Right kidney (tissue), 1 donor: ENCODE measurements around the gene CACNA1D.

Source experiments
- DNase-seq: peaks from one replicate; pipeline ENCODE4 v3.0.0-alpha.2; 2016

CACNA1D gene

DNA sequence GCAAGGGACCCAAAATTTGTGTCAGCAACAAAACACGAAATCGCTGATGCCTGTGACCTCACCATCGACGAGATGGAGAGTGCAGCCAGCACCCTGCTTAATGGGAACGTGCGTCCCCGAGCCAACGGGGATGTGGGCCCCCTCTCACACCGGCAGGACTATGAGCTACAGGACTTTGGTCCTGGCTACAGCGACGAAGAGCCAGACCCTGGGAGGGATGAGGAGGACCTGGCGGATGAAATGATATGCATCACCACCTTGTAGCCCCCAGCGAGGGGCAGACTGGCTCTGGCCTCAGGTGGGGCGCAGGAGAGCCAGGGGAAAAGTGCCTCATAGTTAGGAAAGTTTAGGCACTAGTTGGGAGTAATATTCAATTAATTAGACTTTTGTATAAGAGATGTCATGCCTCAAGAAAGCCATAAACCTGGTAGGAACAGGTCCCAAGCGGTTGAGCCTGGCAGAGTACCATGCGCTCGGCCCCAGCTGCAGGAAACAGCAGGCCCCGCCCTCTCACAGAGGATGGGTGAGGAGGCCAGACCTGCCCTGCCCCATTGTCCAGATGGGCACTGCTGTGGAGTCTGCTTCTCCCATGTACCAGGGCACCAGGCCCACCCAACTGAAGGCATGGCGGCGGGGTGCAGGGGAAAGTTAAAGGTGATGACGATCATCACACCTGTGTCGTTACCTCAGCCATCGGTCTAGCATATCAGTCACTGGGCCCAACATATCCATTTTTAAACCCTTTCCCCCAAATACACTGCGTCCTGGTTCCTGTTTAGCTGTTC, 316.9 kb downstream of the CACNA1D start:
- DNase-seq, result no peak

GRCh38 chr3:53812434-53812833, 318.0 kb downstream of the CACNA1D start:
- no peak for DNase-seq

DNA sequence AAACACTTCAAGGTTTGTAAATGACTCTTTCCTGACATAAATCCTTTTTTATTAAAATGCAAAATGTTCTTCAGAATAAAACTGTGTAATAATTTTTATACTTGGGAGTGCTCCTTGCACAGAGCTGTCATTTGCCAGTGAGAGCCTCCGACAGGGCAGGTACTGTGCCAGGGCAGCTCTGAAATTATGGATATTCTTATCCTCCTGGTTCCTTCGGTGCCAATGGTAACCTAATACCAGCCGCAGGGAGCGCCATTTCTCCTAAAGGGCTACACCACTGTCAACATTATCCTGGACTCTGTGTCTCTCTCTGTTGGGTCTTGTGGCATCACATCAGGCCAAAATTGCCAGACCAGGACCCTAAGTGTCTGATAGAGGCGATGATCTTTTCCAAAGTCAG, 318.8 kb downstream of the CACNA1D start:
- DNase-seq, result no peak

DNA sequence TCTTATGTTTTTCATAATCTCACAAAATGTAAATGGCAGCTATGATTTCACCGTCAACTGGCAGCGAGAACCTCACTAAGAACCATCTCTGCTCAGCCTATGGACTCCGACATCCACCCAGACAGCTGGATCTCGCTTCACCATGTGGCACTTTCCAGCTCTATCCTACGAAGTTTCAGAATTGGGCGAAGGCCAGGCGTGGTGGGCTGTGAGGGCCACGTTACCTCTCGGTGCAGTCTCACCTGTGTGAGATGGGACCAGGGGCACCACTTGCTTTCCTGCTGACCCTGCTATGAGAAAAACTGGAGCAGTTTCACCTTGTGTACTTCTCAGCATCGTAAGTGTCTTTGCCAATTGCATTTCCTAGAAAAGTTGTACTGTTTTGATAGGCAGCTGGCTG, 319.5 kb downstream of the CACNA1D start:
- DNase-seq, result no peak

DNA sequence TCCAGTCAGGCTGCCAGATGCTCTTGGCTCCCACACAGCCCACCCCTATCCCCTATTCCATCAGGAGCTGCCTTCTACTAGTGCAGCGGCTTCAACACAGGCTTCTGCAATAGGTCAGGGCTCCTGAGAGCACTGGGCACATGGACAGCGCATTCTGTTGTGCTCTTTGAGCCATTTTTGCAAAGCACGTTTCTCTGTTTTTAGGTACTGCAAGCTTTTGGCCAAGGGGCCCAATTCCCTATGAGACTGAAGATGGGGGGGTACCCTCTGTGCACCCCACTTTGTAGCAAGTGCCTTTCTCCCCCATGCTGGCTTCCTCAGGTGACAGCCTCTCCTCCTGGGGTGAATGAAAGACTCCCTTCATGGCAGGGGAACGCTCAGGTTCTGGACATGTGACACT, 320.7 kb downstream of the CACNA1D start:
- DNase-seq, result no peak

DNA sequence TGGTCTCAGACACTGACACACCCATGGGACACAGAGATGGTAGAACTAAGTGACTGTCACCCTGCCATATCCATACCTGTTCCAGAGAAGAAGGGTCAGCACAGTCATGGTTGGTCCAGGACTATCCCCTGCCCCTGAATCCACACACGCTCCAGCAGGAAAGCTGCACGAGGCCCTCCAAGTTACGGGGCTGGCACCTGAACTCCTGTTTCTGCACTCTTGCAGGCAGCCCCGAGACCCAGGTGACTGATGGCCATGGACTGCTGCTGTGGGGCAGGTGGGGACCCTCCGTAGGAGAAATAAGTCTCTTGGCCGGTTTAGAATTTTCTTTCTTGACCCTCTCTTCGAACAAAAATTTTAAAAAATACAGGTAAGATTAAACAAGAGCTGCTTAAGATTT, 321.2 kb downstream of the CACNA1D start:
- no peak for DNase-seq

- DNase-seq, result no peak
These were observed 322.0 kb downstream of the CACNA1D start for GRCh38 chr3:53816425-53816824.

DNA sequence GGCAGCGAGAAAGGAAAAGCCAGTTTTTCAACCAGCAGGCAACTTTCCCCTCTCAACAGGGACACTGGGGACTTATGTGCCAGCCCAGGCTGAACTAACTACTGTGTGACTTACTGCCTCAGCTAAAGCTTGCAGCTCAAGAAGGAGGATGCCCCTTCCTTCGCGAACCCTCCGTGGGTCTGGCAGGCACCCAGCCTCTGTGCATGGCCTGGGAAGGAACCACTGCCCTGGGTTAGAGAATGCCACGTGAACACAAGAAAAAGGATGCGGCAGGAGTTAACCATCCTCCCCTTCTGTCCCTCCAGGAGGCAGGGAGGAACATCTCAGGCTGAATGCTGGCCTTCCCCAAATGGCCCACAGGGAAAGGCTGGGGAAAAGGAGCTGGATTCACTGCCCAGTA, 322.8 kb downstream of the CACNA1D start:
- DNase-seq, result no peak

DNA sequence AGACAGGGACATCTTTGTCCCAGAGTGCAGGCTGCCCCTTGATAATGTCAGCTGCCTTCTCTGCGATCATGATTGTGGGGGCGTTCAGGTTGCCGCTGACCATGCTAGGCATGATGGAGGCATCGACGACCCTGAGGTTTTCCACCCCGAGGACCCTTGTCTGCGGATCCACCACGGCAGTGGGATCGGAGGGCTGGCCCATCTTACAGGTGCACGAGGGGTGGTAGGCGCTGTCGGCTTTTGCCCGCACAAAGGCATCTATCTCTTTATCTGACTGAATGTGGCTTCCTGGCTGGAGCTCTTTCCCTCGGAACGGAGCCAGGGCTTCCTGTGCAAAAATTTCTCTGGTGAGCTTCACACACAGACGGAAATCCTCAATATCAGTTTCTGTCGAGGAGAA, 323.4 kb downstream of the CACNA1D start:
- no peak for DNase-seq

GRCh38 chr3:53818221-53819162, 324.1 kb downstream of the CACNA1D start:
- no peak for DNase-seq

DNA sequence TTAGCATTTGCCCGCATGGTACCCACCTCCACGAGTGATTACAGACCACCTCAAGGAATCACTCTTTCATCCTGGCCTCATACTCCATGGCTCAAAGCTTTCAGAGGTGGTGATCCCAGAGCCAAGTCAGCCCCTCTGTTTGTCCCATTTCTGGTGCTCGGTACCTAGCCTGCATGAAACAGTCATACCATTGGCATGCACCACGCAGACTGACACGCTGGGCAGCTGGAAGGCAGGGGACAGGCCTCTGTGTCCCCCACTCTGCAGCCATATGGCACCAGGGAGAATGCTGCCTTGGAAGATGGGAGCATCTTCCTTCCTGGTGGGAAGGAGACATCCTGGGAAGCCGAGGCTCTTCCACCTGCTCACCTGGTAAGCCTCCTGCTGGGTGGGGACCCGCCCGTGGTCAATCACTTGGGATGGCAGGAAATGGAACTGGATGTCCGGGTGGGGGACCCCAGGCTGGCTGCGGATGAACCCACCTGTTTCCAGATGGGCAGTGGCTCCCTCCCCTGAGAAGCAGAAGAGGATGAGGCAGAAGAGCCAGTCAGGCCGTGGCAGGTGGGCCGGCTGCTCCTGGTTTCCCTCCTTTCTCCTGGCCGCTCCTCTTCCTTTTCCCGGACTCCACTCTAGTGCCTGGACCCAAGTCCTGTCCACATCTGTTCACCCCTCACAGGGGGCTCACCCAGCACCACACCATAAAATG, 324.9 kb downstream of the CACNA1D start:
- no peak for DNase-seq

- DNase-seq, result no peak
These were observed 325.7 kb downstream of the CACNA1D start for GRCh38 chr3:53820084-53820483.

- no peak for DNase-seq
These were observed 326.6 kb downstream of the CACNA1D start for GRCh38 chr3:53820756-53821580.

DNA sequence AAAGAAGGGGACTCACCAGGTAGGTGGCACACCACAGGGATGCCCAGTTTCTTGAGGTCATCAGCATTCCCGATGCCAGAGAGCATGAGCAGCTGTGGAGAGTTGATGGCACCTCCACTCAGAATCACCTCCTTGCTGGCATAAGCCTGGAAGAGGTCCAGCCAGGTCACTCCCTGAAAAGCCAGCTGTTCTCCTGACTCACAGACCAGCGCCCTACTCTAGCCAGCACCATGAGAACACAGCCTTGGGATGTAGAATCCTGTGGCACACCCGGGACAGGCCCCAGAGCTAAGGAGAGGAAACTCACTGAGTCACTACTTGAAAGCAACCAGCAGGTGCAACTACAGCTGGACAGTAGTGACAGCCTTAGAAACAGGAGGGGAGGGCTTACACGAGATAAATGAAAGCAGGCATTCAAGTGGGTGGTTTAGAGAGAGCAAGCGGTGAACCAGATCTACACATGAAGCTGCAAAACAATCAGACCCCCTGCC, 327.3 kb downstream of the CACNA1D start:
- DNase-seq, result no peak

GRCh38 chr3:53822331-53822741, 327.9 kb downstream of the CACNA1D start:
- no peak for DNase-seq

DNA sequence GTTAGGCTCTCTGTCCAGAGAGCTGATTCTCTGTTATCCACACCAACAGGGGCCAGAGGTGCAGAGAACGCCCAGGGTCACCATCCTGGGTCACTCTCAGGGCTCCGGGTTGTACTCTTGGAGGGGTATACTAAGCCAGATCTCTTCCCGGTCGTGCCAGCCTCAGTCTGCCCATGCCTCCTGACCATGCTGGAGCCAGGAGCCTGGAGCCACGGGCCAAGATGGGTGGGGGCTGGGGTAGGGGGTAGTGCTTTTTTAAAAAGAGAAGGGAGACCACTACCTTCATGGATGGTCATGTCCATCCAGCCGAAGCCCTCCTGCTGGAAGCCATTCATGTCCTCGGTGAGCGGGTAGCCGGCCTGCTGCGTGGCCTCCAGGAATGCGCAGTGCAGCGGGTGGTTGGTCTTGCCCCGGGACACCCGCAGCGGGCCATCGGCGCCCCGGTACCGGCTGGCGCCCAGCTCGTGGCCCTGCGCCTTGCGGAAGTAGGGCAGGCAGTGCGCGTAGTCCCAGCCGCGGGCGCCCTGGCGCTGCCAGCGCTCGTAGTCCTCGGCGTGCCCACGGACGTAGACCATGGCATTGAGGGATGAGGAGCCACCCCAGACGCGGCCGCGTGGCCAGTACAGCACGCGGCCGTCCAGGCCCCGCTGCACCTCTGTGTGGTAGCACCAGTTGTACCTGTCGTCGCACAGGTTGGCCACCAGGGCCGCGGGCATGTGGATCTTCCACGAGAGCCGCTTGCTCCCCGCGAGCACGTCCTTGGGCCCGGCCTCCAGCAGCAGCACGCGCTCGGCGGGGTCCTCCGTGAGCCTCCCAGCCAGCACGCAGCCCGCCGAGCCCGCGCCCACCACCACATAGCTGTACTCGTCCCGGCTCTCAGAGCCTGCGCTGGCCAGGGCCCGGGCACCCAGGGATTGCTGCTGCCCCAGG, 328.9 kb downstream of the CACNA1D start:
- DNase-seq, result no peak

DNA sequence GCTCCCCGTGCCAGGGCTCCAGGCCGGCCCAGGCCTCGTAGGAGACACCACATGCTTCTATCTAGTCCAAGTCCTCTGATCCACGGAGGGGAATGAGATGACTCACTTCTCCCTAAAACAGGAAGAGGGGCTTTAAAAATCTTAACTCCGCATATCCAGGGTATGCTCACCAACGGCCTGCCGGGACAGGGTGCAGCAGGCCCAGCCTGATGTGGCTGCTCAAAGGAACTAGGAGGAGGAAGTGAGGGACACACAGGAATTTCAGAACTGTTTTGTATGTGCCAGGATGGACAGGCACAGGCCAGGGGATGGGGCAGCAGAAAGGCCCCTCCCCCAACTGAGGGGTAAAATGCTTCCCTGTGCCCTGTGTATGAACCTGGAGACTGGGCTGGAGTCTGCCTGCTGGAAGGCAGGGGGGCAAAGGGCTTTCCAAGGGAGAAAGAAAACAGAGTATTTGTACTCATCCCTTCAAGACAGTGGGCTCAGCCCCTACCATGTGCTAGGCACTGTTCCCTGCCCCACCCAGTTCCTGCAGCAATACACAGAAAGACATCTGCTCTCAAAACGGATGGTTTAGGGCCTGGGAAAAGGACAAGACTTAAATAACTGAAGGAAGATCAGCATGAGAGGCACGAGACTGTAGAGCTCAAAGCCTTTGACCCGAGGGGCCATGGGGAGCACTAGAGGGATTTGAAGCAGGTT, 329.7 kb downstream of the CACNA1D start:
- DNase-seq, result no peak

GRCh38 chr3:53824795-53825194, 330.4 kb downstream of the CACNA1D start:
- no peak for DNase-seq

DNA sequence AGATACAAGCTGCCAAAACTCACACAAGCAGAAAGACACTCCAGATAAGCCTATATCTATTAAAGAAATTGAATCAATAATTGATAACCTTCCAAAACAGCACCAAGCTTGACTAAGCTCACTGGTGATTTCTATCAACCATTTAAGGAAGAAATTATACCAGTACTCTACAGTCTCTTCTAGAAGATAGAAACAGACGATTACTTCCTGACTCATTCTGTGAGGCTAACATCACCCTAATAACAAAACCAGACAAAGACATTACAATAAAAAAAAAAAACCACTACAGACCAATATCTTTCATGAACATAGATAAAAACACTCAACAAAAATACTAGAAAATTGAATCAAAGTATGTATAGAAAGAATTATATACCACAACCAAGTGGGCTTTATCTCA, 331.6 kb downstream of the CACNA1D start:
- no peak for DNase-seq

DNA sequence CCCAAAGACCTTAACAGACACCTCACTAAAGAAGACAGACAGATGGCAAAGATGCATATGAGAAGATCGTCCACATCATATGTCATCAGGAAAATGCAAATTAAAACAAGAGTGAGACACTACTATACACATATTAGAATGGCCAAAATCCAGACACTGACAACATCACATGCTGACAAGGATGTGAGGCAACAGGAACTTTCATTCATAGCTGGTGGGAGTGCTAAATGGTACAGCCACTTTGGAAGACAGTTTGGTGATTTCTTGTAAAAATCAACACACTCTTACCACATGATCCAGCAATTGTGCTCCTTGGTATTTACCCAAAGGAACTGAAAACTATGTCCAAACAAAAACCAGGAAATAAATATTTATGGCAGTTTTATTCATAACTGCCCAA, 334.2 kb downstream of the CACNA1D start:
- DNase-seq, result no peak
